ENCODE data around the gene TOR1AIP1. TPM values are rescaled to one million over a fixed set of nuclear protein-coding genes. Genes with fewer than 3 reads are reported as not detected.

The TOR1AIP1 gene
- total RNA-seq, 4 donors from 2014 or later = 91.1 to 116 (median 104) TPM

GRCh38 chr1:179941454-179941853 is 59.4 kb downstream of the TOR1AIP1 start:
- no peaks in the 10 kb centered on the region for H3K4me1 ChIP-seq
- DNase-seq = no peak
- no peaks in the 10 kb centered on the region for H3K27me3 ChIP-seq
- no peak for TF ChIP-seq CTCF (IDR thresholded peaks at IDR 0.05)
- TF ChIP-seq POLR2A (IDR thresholded peaks at IDR 0.05) = no peak
- H3K27ac ChIP-seq = no peak overlapping the region
- no peaks in the 10 kb centered on the region for H3K36me3 ChIP-seq
- intact Hi-C loops (cut with DNase I) = no loop called here
- 66 to 76% methylated on average over 2 of the region's 2 CpGs for WGBS, 2 donors
- H3K9me3 ChIP-seq = no peaks in the 10 kb centered on the region
- no peak overlapping the region for H3K4me3 ChIP-seq (replicated peaks in 1 of 3)

- Histone ChIP-seq H3K36me3 (no peaks in the 10 kb centered on the region), H3K27ac (no peak overlapping the region), H3K4me3 (replicated peaks in 1 of 3) (no peak overlapping the region), H3K27me3 (no peaks in the 10 kb centered on the region), H3K9me3 (no peaks in the 10 kb centered on the region), H3K4me1 (peaks cover 4 to 7% of the 10 kb centered on the region in 2 donors)
- 80 to 90% methylated on average over 7 of the region's 7 CpGs for WGBS, 2 donors
- intact Hi-C loops (cut with DNase I) = loop anchor here (5.0 kb wide), 1 partner anchor 68 kb away; the partner anchor contains the start of gene TOR1AIP1
- no peak for TF ChIP-seq CTCF (IDR thresholded peaks at IDR 0.05)
- no peak for TF ChIP-seq POLR2A (IDR thresholded peaks at IDR 0.05)
- no peak for DNase-seq
Observed at GRCh38 chr1:179950651-179951050, 68.6 kb downstream of the TOR1AIP1 start.

- Histone ChIP-seq H3K27ac (no peak overlapping the region), H3K36me3 (no peaks in the 10 kb centered on the region), H3K4me1 (peaks cover 7 to 15% of the 10 kb centered on the region in 2 donors), H3K9me3 (no peaks in the 10 kb centered on the region), H3K4me3 (replicated peaks in 1 of 3) (no peak overlapping the region), H3K27me3 (no peaks in the 10 kb centered on the region)
- intact Hi-C loops (cut with DNase I) = loop anchor here (5.0 kb wide), 1 partner anchor 69 kb away; the partner anchor contains the start of gene TOR1AIP1
- DNase-seq = no peak
- no peak for TF ChIP-seq POLR2A (IDR thresholded peaks at IDR 0.05)
- WGBS, 2 donors = 92 to 93% methylated on average over 10 of the region's 10 CpGs
Observed at GRCh38 chr1:179951383-179952144, 69.5 kb downstream of the TOR1AIP1 start.

- intact Hi-C loops (cut with DNase I) = loop anchor here (5.0 kb wide), 1 partner anchor 70 kb away; the partner anchor contains the start of gene TOR1AIP1
- TF ChIP-seq POLR2A (IDR thresholded peaks at IDR 0.05) = no peak
- no peak for TF ChIP-seq CTCF (IDR thresholded peaks at IDR 0.05)
- no peaks in the 10 kb centered on the region for H3K9me3 ChIP-seq
- H3K4me1 ChIP-seq = peaks cover 7 to 21% of the 10 kb centered on the region in 2 donors
- DNase-seq = no peak
- H3K36me3 ChIP-seq = no peaks in the 10 kb centered on the region
- 91 to 93% methylated on average over 4 of the region's 4 CpGs for WGBS, 2 donors
- no peak overlapping the region for H3K27ac ChIP-seq
- H3K27me3 ChIP-seq = no peaks in the 10 kb centered on the region
- H3K4me3 ChIP-seq (replicated peaks in 1 of 3) = no peak overlapping the region
Observed at GRCh38 chr1:179952186-179952585, 70.1 kb downstream of the TOR1AIP1 start.

- TF ChIP-seq CTCF (IDR thresholded peaks at IDR 0.05) (peak in 4 of 6 experiments; percentile 12 to 40 (median 22)), POLR2A (IDR thresholded peaks at IDR 0.05) (no peak)
- peak overlapping the region; percentile 84 to 97 (median 94) for H3K27ac ChIP-seq
- H3K9me3 ChIP-seq = no peaks in the 10 kb centered on the region
- H3K27me3 ChIP-seq = no peaks in the 10 kb centered on the region
- intact Hi-C loops (cut with DNase I) = loop anchor here (5.0 kb wide), 1 partner anchor 72 kb away; the partner anchor contains the start of gene TOR1AIP1
- H3K4me1 ChIP-seq = peaks cover 7 to 32% of the 10 kb centered on the region in 2 donors
- H3K4me3 ChIP-seq (replicated peaks in 1 of 3) = peak overlapping the region; percentile 32 to 88 (median 44)
- DNase-seq = peak in 1 of 2 donors; percentile 29
- no peaks in the 10 kb centered on the region for H3K36me3 ChIP-seq
- 2% methylated on average over 19 of the region's 19 CpGs for WGBS, 2 donors
Observed at GRCh38 chr1:179953974-179954492, 71.9 kb downstream of the TOR1AIP1 start.
